Prostate gland (tissue), 2 donors: ENCODE results near the gene EEF2KMT. TPM values are rescaled to one million over a fixed set of nuclear protein-coding genes. Genes with fewer than 3 reads are reported as not detected.

ENCODE experiments used
- DNase-seq: peaks from one replicate; pipeline ENCODE4 v3.0.0-alpha.2; 2019; ENCODE audit warnings: low spot score
- H3K27ac ChIP-seq, 2 donors: fragments of 200-600 bp; sonication (generic); 2 replicates each; pipeline ENCODE4 v1.5.1; 2017 to 2019
- H3K27me3 ChIP-seq: fragments of 200-600 bp; sonication (generic); replicated peaks from 2 replicates; pipeline ENCODE4 v1.5.1; 2019; ENCODE audit not compliant: insufficient read depth
- H3K36me3 ChIP-seq, 2 donors: fragments of 200-600 bp; sonication (generic); 1 replicate in 1 of 2; 2 replicates in 1 of 2; pipeline versions ENCODE4 v1.5.1 to v1.8.1; 2017 to 2019
- H3K4me1 ChIP-seq: fragments of 200-600 bp; sonication (generic); replicated peaks from 2 replicates; pipeline ENCODE4 v1.5.1; 2019
- H3K4me3 ChIP-seq, 2 donors: fragments of 200-600 bp; sonication (generic); 2 replicates each; pipeline ENCODE4 v1.5.1; 2017 to 2019
- H3K9me3 ChIP-seq: fragments of 200-600 bp; sonication (generic); 2 replicates; pipeline ENCODE4 v1.5.1; 2017
- CTCF ChIP-seq, 4 experiments: fragments of 200-600 bp in 2 of 4; fragments of 450-650 bp in 2 of 4; sonication (generic) in 2 of 4; IDR thresholded peaks; 1 replicate in 3 of 4; 2 replicates in 1 of 4; pipeline ENCODE4 v1.5.1; 2016 to 2019; ENCODE audit warnings: antibody characterized with exemption in 4 of 4, mild to moderate bottlenecking in 2 of 4, moderate library complexity in 2 of 4
- POLR2A ChIP-seq: fragments of 450-650 bp; IDR thresholded peaks from one replicate; pipeline ENCODE4 v1.6.1; 2016; ENCODE audit warnings: antibody characterized with exemption, mild to moderate bottlenecking
- POLR2AphosphoS5 ChIP-seq: sonication (generic); formaldehyde crosslinking; IDR thresholded peaks from one replicate; pipeline ENCODE4 v1.6.1; 2017; ENCODE audit warnings: antibody characterized with exemption
- WGBS: methylation state at CpG from one replicate; pipeline ENCODE4 v1.1.5; 2018; 5-methylcytosine and 5-hydroxymethylcytosine counted together
- intact Hi-C: fragments of 100-400 bp; cut with DNase I; formaldehyde crosslinking; loops from one replicate; pipeline ENCODE4 v1.14.2; 2022
- total RNA-seq, 2 donors: library from RNA; depleted of rRNA; stranded (reverse); fragments of >200 nt; gene quantifications; one replicate each; pipeline ENCODE4 v1.1.0, GENCODE V29; 2016

Gene EEF2KMT
- total RNA-seq, 2 donors from 2014 or later, result 10.1 to 10.8 TPM

GRCh38 chr16:5041600-5042133 is 55.9 kb downstream of the EEF2KMT start:
- H3K4me1 ChIP-seq, result no peaks in the 10 kb centered on the region
- no peak for TF ChIP-seq POLR2A
- TF ChIP-seq CTCF (IDR thresholded peaks at IDR 0.05), result no peak
- TF ChIP-seq POLR2AphosphoS5, result no peak
- no peaks in the 10 kb centered on the region for H3K27me3 ChIP-seq
- H3K4me3 ChIP-seq, result no peak overlapping the region
- no peak overlapping the region for H3K27ac ChIP-seq
- H3K36me3 ChIP-seq, result no peaks in the 10 kb centered on the region
- no peaks in the 10 kb centered on the region for H3K9me3 ChIP-seq
- 68% methylated on average over 12 of the region's 12 CpGs for WGBS
- intact Hi-C loops, result no loop called here
- DNase-seq, result no peak

GRCh38 chr16:5040451-5040850 is 57.1 kb downstream of the EEF2KMT start:
- no peaks in the 10 kb centered on the region for H3K4me1 ChIP-seq
- 23% methylated on average over 7 of the region's 7 CpGs for WGBS
- intact Hi-C loops, result no loop called here

GRCh38 chr16:5036228-5037156 is 61.1 kb downstream of the EEF2KMT start:
- Histone ChIP-seq H3K4me1 (peaks cover 4% of the 10 kb centered on the region), H3K4me3 (no peak overlapping the region), H3K9me3 (no peaks in the 10 kb centered on the region), H3K27ac (no peak overlapping the region), H3K27me3 (no peaks in the 10 kb centered on the region), H3K36me3 (no peaks in the 10 kb centered on the region)
- no peak for TF ChIP-seq POLR2A
- TF ChIP-seq POLR2AphosphoS5, result no peak
- no peak for TF ChIP-seq CTCF (IDR thresholded peaks at IDR 0.05)
- 50% methylated on average over 12 of the region's 12 CpGs for WGBS
- no peak for DNase-seq
- intact Hi-C loops, result no loop called here

More at GRCh38 chr16:5040451-5040850, 57.1 kb downstream of the EEF2KMT start:
- TF ChIP-seq CTCF (IDR thresholded peaks at IDR 0.05), result no peak
- no peak for TF ChIP-seq POLR2A
- no peak for TF ChIP-seq POLR2AphosphoS5
- Histone ChIP-seq H3K4me3 (no peak overlapping the region), H3K27ac (no peak overlapping the region), H3K9me3 (no peaks in the 10 kb centered on the region), H3K36me3 (no peaks in the 10 kb centered on the region), H3K27me3 (no peaks in the 10 kb centered on the region)
- DNase-seq, result no peak

GRCh38 chr16:5035909-5036227 is 61.7 kb downstream of the EEF2KMT start:
- TF ChIP-seq POLR2A (no peak), POLR2AphosphoS5 (no peak), CTCF (IDR thresholded peaks at IDR 0.05) (no peak)
- Histone ChIP-seq H3K36me3 (no peaks in the 10 kb centered on the region), H3K27me3 (no peaks in the 10 kb centered on the region), H3K4me1 (peaks cover 4% of the 10 kb centered on the region), H3K4me3 (no peak overlapping the region), H3K27ac (no peak overlapping the region), H3K9me3 (no peaks in the 10 kb centered on the region)
- intact Hi-C loops, result no loop called here
- 88% methylated on average over 1 of the region's 1 CpG for WGBS
- no peak for DNase-seq

Other genes with a start within 250 kb of the EEF2KMT start
- 10 to 100 TPM; 39.4 to 64.3 TPM for gene PPL, start 160.6 kb downstream of the EEF2KMT start, total RNA-seq
- under 1 TPM; 0.74 to 0.77 TPM for gene SEC14L5, start 139.5 kb downstream of the EEF2KMT start, total RNA-seq
- 10 to 100 TPM; 29.1 to 32.3 TPM for gene NAGPA, start 63.9 kb downstream of the EEF2KMT start, total RNA-seq
- gene C16orf89, start 31.8 kb downstream of the EEF2KMT start, total RNA-seq, result 10 to 100 TPM in 1 of 2 donors, 1 to 10 TPM in 1; 6.6 to 29.4 TPM
- 10 to 100 TPM; 35.1 to 37.7 TPM for gene ALG1, start 26.0 kb downstream of the EEF2KMT start, total RNA-seq